Mucosa of descending colon (tissue), 3 donors: ENCODE data around the gene NNT. TPM values are rescaled to one million over a fixed set of nuclear protein-coding genes. Genes with fewer than 3 reads are reported as not detected.

ENCODE experiments used
- ATAC-seq: fragments of 200-7000 bp; cut with Tn5 transposase; one replicate; pipeline ENCODE4 v1.9.1; 2020; ENCODE audit warnings: mild to moderate bottlenecking, moderate library complexity
- DNase-seq, 3 donors: peaks; one replicate each; pipeline ENCODE4 v3.0.0-alpha.2; 2020
- H3K36me3 ChIP-seq: fragments of 200-600 bp; one replicate; pipeline ENCODE4 v1.8.0; 2021; ENCODE audit warnings: low read depth, mild to moderate bottlenecking
- H3K4me1 ChIP-seq: fragments of 200-600 bp; one replicate; pipeline ENCODE4 v1.8.0; 2021; ENCODE audit warnings: low read depth, mild to moderate bottlenecking
- H3K4me3 ChIP-seq: fragments of 200-600 bp; one replicate; pipeline ENCODE4 v1.8.0; 2021; ENCODE audit warnings: mild to moderate bottlenecking
- H3K9me3 ChIP-seq: fragments of 200-600 bp; one replicate; pipeline ENCODE4 v1.8.0; 2021; ENCODE audit warnings: mild to moderate bottlenecking
- intact Hi-C, 2 donors: fragments of 100-400 bp; cut with DNase I in 1 of 2; cut with micrococcal nuclease in 1 of 2; formaldehyde crosslinking; loops; one replicate each; pipeline versions ENCODE4 v1.11.0 to v1.11.1; 2022; cut with DNase I, micrococcal nuclease
- total RNA-seq, 3 donors: library from RNA; stranded (reverse); fragmentation: NEBNext Ultra II Directional in 2 of 3; extraction: Animal tissue kit (Norgen Biotek cat#: 25700) in 2 of 3; gene quantifications; one replicate each; pipeline versions ENCODE4 v1.2.1 to v1.2.4, GENCODE V29; 2021 to 2023
- TF ChIP-seq, protein P1 (sequence below): fragments of 200-600 bp; IDR thresholded peaks from one replicate; pipeline ENCODE4 v1.8.0; 2022; ENCODE audit warnings: antibody characterized with exemption, mild to moderate bottlenecking
- donor health status: DM: no; HTN: no; CAD: no; lungs with moderate emphysema.
- donor health status: DM: no; HTN: no; CAD: no.
- donor health status: DM: no; HTN: yes; CAD: no.

Gene NNT
- total RNA-seq, 3 donors from 2014 or later: 111 to 121 (median 119) TPM

DNA sequence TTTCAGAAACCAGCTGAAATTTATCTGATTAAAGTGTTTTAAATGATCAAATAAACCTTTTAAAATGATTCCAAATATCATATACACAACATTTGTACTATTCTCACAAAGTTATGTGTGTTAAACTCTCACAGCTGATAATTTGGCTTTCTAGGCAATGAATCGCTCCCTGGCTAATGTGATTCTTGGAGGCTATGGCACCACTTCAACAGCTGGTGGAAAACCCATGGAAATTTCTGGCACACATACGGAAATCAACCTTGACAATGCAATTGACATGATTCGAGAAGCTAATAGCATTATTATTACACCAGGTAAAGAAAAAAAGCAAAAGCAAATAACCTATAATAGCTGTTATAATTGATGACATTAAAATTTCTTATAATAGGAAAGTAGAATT is 72.4 kb downstream of the NNT start:
- DNase-seq: no peak

DNA sequence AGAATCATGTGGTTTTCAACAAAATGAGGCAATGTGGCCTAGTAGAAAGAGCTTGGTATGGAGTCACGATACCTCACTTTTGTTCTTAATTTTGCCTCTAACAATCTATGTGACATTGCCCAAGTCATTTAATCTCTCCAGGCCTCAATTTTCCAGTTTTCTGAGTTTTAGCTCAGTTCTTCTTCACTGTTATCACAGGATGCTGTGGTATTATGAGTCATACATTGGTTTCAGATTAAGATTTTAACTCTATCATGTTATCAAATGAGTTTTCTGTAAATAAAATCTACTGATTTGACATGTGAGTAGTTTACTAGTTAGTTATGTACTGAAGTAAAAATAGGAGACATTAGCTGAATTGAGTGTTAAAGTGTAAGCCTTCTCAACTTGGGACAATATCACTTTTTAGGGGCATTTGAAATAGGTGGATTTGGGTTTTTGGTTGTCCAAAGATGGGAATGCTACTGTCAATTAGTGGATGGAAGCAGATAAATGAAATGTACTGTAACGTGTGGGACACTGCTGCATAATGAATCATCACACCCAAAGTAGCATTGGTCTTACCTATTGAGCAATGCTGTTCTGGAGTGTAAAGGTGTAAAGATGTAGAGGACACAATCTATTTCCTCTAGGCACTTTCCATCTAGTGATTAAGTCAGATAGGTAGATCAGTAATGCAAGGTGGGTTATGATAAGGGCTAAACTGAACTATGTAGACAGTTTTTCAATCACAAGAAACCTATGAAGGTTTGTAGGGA is 73.3 kb downstream of the NNT start:
- no peaks in the 10 kb centered on the region for H3K36me3 ChIP-seq
- ATAC-seq (no peak), DNase-seq (no peak)
- H3K4me1 ChIP-seq: no peaks in the 10 kb centered on the region
- intact Hi-C loops: no loop called here
- TF ChIP-seq, protein P1, sequence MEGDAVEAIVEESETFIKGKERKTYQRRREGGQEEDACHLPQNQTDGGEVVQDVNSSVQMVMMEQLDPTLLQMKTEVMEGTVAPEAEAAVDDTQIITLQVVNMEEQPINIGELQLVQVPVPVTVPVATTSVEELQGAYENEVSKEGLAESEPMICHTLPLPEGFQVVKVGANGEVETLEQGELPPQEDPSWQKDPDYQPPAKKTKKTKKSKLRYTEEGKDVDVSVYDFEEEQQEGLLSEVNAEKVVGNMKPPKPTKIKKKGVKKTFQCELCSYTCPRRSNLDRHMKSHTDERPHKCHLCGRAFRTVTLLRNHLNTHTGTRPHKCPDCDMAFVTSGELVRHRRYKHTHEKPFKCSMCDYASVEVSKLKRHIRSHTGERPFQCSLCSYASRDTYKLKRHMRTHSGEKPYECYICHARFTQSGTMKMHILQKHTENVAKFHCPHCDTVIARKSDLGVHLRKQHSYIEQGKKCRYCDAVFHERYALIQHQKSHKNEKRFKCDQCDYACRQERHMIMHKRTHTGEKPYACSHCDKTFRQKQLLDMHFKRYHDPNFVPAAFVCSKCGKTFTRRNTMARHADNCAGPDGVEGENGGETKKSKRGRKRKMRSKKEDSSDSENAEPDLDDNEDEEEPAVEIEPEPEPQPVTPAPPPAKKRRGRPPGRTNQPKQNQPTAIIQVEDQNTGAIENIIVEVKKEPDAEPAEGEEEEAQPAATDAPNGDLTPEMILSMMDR: no peak
- H3K9me3 ChIP-seq: no peaks in the 10 kb centered on the region
- H3K4me3 ChIP-seq: no peak overlapping the region

More for the DNA sequence above, 72.4 kb downstream of the NNT start:
- Histone ChIP-seq H3K4me1 (no peaks in the 10 kb centered on the region), H3K4me3 (no peak overlapping the region), H3K36me3 (no peaks in the 10 kb centered on the region), H3K9me3 (no peaks in the 10 kb centered on the region)
- intact Hi-C loops: no loop called here
- TF ChIP-seq, protein P1: no peak
- no peak for ATAC-seq

DNA sequence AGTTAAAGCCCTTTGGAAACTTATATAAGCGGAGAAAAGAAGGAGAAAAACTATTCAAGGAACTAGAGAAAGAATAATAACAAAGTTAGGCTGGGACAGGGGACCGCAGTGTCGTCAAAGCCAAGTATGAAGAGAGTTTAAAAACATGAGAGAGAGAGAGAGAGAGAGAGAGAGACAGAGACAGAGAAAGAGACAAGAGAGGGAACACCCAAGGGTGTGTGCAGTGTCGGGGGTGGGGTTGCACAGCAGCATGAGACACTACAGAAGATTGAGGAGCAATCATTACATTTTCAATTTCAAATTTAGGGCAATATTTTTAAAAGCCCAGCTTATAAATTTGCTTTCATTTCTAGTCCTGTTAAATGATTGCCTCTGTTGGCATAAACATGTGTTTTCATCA is 74.3 kb downstream of the NNT start:
- TF ChIP-seq, protein P1: no peak
- DNase-seq: no peak
- intact Hi-C loops: no loop called here
- Histone ChIP-seq H3K4me1 (no peaks in the 10 kb centered on the region), H3K4me3 (no peak overlapping the region), H3K9me3 (no peaks in the 10 kb centered on the region), H3K36me3 (no peaks in the 10 kb centered on the region)
- no peak for ATAC-seq

DNA sequence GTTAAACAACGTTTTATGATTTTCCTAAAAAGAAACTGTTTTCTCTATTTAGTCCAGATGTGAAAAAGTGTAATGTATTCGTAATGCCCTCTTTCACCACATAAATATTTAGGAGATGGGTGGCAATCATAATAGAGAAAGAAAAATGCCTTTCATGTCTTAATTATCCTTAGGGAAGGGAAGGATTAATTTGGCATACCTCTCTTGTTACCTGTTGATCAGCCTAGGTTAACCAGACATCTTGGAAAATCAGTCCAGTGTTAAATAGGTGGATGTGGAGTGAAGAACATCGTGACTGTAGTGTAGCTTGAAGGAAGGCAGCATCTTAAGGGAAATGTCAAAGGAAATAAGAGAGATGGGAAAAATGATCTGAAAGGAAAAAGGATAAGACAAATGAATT is 76.2 kb downstream of the NNT start:
- Histone ChIP-seq H3K4me3 (no peak overlapping the region), H3K36me3 (no peaks in the 10 kb centered on the region), H3K4me1 (no peaks in the 10 kb centered on the region), H3K9me3 (no peaks in the 10 kb centered on the region)
- TF ChIP-seq, protein P1: no peak
- ATAC-seq (no peak), DNase-seq (no peak)
- intact Hi-C loops: no loop called here

DNA sequence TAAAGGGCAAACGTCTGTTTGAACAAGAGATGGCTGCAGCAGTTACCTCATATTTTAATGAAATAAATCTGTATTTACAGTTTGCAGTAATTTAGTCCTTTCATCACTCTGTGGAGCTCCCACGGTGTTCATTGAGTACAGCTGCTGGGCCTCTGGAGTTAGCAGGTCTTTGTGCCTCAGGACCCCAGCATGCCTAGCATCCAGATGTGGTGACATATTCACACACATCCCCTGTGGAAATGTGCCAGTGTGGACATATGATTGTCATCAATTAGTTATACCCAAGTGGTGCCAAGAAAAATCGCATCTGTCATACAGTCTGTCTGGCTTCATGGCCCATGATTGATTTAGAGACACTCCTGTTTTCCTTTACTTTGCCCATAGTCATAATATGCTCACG is 77.3 kb downstream of the NNT start:
- ATAC-seq (no peak), DNase-seq (no peak)
- Histone ChIP-seq H3K4me1 (no peaks in the 10 kb centered on the region), H3K4me3 (no peak overlapping the region), H3K9me3 (no peaks in the 10 kb centered on the region), H3K36me3 (no peaks in the 10 kb centered on the region)
- intact Hi-C loops: no loop called here
- TF ChIP-seq, protein P1: no peak
